ENCODE measurements around the gene FGF12. TPM values are rescaled to one million over a fixed set of nuclear protein-coding genes. Genes with fewer than 3 reads are reported as not detected.

The FGF12 gene
- polyA plus RNA-seq, 2 of the 4 experiments (the other 2 are of a cell fraction) = 0.63 to 1.1 TPM

DNA sequence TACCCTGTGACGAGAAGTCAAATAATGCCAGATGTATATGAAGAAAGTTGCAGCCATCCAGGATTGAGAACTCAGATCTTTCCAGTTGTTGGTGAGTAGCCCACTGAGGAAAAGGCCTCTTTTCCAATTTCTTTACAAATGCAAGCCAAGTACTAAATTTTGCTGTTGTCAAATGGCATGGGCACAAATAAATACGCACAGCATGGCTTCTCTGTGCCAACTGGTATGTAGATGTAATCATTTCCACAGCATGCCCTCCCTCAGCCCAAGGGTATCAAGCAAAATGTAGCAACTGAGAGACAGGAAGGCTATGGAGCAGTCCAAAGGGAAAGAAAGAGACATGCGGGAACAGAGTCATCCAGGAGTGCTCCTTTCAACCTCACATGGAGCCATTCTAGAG is 105.4 kb downstream of the FGF12 start:
- DNase-seq (ENCODE audit: low read depth in 1 of 2, low spot score in 1 of 2) (no peak), FAIRE-seq (no peak), ATAC-seq (no peak)
- WGBS (ENCODE audit: missing lambda C conversion rate) = 10% methylated on average over 3 of the region's 3 CpGs
- TF ChIP-seq CHD2 (IDR thresholded peaks at IDR 0.05; ENCODE audit: low read length, partially characterized antibody) = no peak
- TF ChIP-seq POLR2AphosphoS2 (conservative IDR thresholded peaks at IDR 0.05; ENCODE audit: low read length) = no peak
- TF ChIP-seq GATA3 (IDR thresholded peaks at IDR 0.05; ENCODE audit: borderline replicate concordance) = no peak
- no peak for TF ChIP-seq HOXB5 (CRISPR knock-in tag; IDR thresholded peaks at IDR 0.05)
- TF ChIP-seq, protein P1, sequence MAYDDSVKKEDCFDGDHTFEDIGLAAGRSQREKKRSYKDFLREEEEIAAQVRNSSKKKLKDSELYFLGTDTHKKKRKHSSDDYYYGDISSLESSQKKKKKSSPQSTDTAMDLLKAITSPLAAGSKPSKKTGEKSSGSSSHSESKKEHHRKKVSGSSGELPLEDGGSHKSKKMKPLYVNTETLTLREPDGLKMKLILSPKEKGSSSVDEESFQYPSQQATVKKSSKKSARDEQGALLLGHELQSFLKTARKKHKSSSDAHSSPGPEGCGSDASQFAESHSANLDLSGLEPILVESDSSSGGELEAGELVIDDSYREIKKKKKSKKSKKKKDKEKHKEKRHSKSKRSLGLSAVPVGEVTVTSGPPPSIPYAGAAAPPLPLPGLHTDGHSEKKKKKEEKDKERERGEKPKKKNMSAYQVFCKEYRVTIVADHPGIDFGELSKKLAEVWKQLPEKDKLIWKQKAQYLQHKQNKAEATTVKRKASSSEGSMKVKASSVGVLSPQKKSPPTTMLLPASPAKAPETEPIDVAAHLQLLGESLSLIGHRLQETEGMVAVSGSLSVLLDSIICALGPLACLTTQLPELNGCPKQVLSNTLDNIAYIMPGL (CRISPR knock-in tag; IDR thresholded peaks at IDR 0.05; ENCODE audit: borderline replicate concordance) = no peak
- TF ChIP-seq MAFK (IDR thresholded peaks at IDR 0.05; ENCODE audit: partially characterized antibody) = no peak
- TF ChIP-seq FOSB (CRISPR knock-in tag; IDR thresholded peaks at IDR 0.05) = no peak
- TF ChIP-seq ZFP36 (IDR thresholded peaks at IDR 0.05; ENCODE audit: borderline replicate concordance, partially characterized antibody) = no peak
- TF ChIP-seq SREBF2 (IDR thresholded peaks at IDR 0.05) = no peak
- TF ChIP-seq BHLHE40 (IDR thresholded peaks at IDR 0.05; ENCODE audit: low read depth, low read length) = no peak
- no peak for TF ChIP-seq ESRRA (IDR thresholded peaks at IDR 0.05; ENCODE audit: borderline replicate concordance, low read length)
- no peak for TF ChIP-seq TP53 (CRISPR knock-in tag; IDR thresholded peaks at IDR 0.05)
- TF ChIP-seq, protein P2, sequence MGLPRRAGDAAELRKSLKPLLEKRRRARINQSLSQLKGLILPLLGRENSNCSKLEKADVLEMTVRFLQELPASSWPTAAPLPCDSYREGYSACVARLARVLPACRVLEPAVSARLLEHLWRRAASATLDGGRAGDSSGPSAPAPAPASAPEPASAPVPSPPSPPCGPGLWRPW (IDR thresholded peaks at IDR 0.05) = no peak
- TF ChIP-seq, protein P3, sequence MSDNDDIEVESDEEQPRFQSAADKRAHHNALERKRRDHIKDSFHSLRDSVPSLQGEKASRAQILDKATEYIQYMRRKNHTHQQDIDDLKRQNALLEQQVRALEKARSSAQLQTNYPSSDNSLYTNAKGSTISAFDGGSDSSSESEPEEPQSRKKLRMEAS (IDR thresholded peaks at IDR 0.05) = no peak
- no peak for TF ChIP-seq MYC (IDR thresholded peaks at IDR 0.05; ENCODE audit: borderline replicate concordance, low read length)
- no peak for TF ChIP-seq EHMT2 (IDR thresholded peaks at IDR 0.05; ENCODE audit: low read depth)
- no peak for TF ChIP-seq RARB (CRISPR knock-in tag; IDR thresholded peaks at IDR 0.05)
- TF ChIP-seq, protein P4, sequence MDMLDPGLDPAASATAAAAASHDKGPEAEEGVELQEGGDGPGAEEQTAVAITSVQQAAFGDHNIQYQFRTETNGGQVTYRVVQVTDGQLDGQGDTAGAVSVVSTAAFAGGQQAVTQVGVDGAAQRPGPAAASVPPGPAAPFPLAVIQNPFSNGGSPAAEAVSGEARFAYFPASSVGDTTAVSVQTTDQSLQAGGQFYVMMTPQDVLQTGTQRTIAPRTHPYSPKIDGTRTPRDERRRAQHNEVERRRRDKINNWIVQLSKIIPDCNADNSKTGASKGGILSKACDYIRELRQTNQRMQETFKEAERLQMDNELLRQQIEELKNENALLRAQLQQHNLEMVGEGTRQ (IDR thresholded peaks at IDR 0.05) = no peak
- no peak for TF ChIP-seq KDM1A (IDR thresholded peaks at IDR 0.05; ENCODE audit: low read depth)
- TF ChIP-seq, protein P5, sequence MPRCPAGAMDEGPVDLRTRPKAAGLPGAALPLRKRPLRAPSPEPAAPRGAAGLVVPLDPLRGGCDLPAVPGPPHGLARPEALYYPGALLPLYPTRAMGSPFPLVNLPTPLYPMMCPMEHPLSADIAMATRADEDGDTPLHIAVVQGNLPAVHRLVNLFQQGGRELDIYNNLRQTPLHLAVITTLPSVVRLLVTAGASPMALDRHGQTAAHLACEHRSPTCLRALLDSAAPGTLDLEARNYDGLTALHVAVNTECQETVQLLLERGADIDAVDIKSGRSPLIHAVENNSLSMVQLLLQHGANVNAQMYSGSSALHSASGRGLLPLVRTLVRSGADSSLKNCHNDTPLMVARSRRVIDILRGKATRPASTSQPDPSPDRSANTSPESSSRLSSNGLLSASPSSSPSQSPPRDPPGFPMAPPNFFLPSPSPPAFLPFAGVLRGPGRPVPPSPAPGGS (IDR thresholded peaks at IDR 0.05) = no peak
- ChIA-PET POLR2A (no interaction called here), CTCF (interaction anchor here (1.5 kb wide), 1 partner anchor 27 kb away, joined by 3 read pairs; no protein-coding TSS in a partner anchor)
- Histone ChIP-seq H3K27ac (no peak overlapping the region), H3K4me2 (no peak overlapping the region), H3K9me3 (no peaks in the 10 kb centered on the region), H3K4me3 (no peak overlapping the region), H3K4me1 (no peaks in the 10 kb centered on the region)

DNA sequence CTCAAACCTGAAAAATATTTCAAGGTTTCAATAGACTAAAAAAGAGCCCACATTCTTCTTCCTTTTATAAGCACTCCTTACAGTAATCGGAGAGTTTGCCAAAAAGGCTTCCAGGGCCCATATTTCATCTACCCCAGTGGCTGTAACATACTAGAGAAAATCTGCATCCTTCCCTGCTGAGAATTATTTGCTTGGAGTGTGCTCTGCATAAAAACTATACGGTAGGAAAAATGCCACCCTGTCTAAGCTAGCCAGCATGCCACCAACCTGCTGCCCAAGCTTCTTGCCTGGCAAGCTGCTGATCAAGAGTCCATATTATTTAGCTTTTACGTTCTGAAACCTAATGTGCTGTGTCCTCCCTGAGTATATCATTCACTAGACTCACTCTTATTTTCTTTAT is 107.1 kb downstream of the FGF12 start:
- no peak for TF ChIP-seq NFE2L2 (conservative IDR thresholded peaks at IDR 0.05; ENCODE audit: low read length)
- no peak for TF ChIP-seq HOXA7 (CRISPR knock-in tag; IDR thresholded peaks at IDR 0.05)
- no peak for TF ChIP-seq CEBPB (IDR thresholded peaks at IDR 0.05)
- WGBS (ENCODE audit: missing lambda C conversion rate) = 6% methylated on average over 3 of the region's 3 CpGs
- Histone ChIP-seq H3K4me2 (no peak overlapping the region), H3K9me3 (no peaks in the 10 kb centered on the region), H3K27ac (no peak overlapping the region), H3K4me3 (no peak overlapping the region), H3K4me1 (no peaks in the 10 kb centered on the region)
- ChIA-PET POLR2A (no interaction called here), CTCF (interaction anchor here (0.5 kb wide), 1 partner anchor 128 kb away, joined by 3 read pairs; no protein-coding TSS in a partner anchor)
- FAIRE-seq (no peak), ATAC-seq (no peak), DNase-seq (ENCODE audit: low read depth in 1 of 2, low spot score in 1 of 2) (no peak)

Measured in A549 (cell line).